ENCODE data around the gene ESR1. TPM values are rescaled to one million over a fixed set of nuclear protein-coding genes. Genes with fewer than 3 reads are reported as not detected.

ESR1 gene
- total and polyA plus RNA-seq, 2 experiments from 2014 or later, result 0.09 TPM; not detected in 1

GRCh38 chr6:151796842-151797530, 10.5 kb upstream of the ESR1 start:
- in situ Hi-C loops (cut with MboI), result no loop called here
- no peak for DNase-seq
- Histone ChIP-seq H3K9me3 (ENCODE audit: low read depth) (no peaks in the 10 kb centered on the region), H3K4me1 (ENCODE audit: insufficient read depth) (no peaks in the 10 kb centered on the region), H3K79me2 (ENCODE audit: insufficient read depth) (no peaks in the 10 kb centered on the region), H3K27ac (no peak overlapping the region), H3K9ac (no peak overlapping the region), H3K4me2 (ENCODE audit: unreplicated experiment) (no peak overlapping the region), H2AFZ (no peak overlapping the region), H3K27me3 (replicated peaks; ENCODE audit: insufficient read depth) (no peaks in the 10 kb centered on the region; the same call in 1 of the 2 replicates), H3K36me3 (ENCODE audit: low read depth) (no peaks in the 10 kb centered on the region), H4K20me1 (ENCODE audit: insufficient read depth) (no peaks in the 10 kb centered on the region), H3F3A (ENCODE audit: insufficient read depth) (no peaks in the 10 kb centered on the region), H3K4me3 (no peak overlapping the region), H3K9me2 (ENCODE audit: insufficient read depth) (no peaks in the 10 kb centered on the region)
- TF ChIP-seq EZH2phosphoT487 (IDR thresholded peaks at IDR 0.05; ENCODE audit: insufficient read depth, low read depth) (no peak), EZH2 (IDR thresholded peaks at IDR 0.05; ENCODE audit: insufficient read depth, poor library complexity, severe bottlenecking) (no peak)
- WGBS, 2 experiments (ENCODE audit: low coverage in 1 of 2, low lambda C conversion rate in 2 of 2, missing lambda C conversion rate in 2 of 2), result 64% methylated on average over 5 of the region's 5 CpGs

GRCh38 chr6:151803743-151804142, 3.7 kb upstream of the ESR1 start:
- Histone ChIP-seq H3K36me3 (ENCODE audit: low read depth) (no peaks in the 10 kb centered on the region), H3K4me2 (ENCODE audit: unreplicated experiment) (no peak overlapping the region), H3F3A (ENCODE audit: insufficient read depth) (no peaks in the 10 kb centered on the region), H2AFZ (no peak overlapping the region), H3K4me1 (ENCODE audit: insufficient read depth) (no peaks in the 10 kb centered on the region), H3K9ac (no peak overlapping the region), H3K9me3 (ENCODE audit: low read depth) (no peaks in the 10 kb centered on the region), H3K27me3 (replicated peaks; ENCODE audit: insufficient read depth) (peaks cover 40% of the 10 kb centered on the region), H4K20me1 (ENCODE audit: insufficient read depth) (no peaks in the 10 kb centered on the region), H3K9me2 (ENCODE audit: insufficient read depth) (no peaks in the 10 kb centered on the region), H3K4me3 (no peak overlapping the region), H3K27ac (no peak overlapping the region), H3K79me2 (ENCODE audit: insufficient read depth) (no peaks in the 10 kb centered on the region)
- no peak for DNase-seq
- in situ Hi-C loops (cut with MboI), result no loop called here
- TF ChIP-seq EZH2 (IDR thresholded peaks at IDR 0.05; ENCODE audit: insufficient read depth, poor library complexity, severe bottlenecking) (no peak), EZH2phosphoT487 (IDR thresholded peaks at IDR 0.05; ENCODE audit: insufficient read depth, low read depth) (no peak)
- WGBS, 2 experiments (ENCODE audit: low coverage in 1 of 2, low lambda C conversion rate in 2 of 2, missing lambda C conversion rate in 2 of 2), result 75 to 76% methylated on average over 9 of the region's 9 CpGs

- H3K9me3 ChIP-seq (ENCODE audit: low read depth), result no peaks in the 10 kb centered on the region
- peaks cover 50% of the 10 kb centered on the region for H3K27me3 ChIP-seq (replicated peaks; ENCODE audit: insufficient read depth)
- TF ChIP-seq EZH2phosphoT487 (IDR thresholded peaks at IDR 0.05; ENCODE audit: insufficient read depth, low read depth), result no peak
- TF ChIP-seq EZH2 (IDR thresholded peaks at IDR 0.05; ENCODE audit: insufficient read depth, poor library complexity, severe bottlenecking), result no peak
- H3K36me3 ChIP-seq (ENCODE audit: low read depth), result no peaks in the 10 kb centered on the region
- no peak overlapping the region for H3K9ac ChIP-seq
- in situ Hi-C loops (cut with MboI), result no loop called here
- H3K79me2 ChIP-seq (ENCODE audit: insufficient read depth), result no peaks in the 10 kb centered on the region
- 17 to 21% methylated on average over 11 of the region's 11 CpGs for WGBS, 2 experiments (ENCODE audit: low coverage in 1 of 2, low lambda C conversion rate in 2 of 2, missing lambda C conversion rate in 2 of 2)
- no peak overlapping the region for H3K4me3 ChIP-seq
- no peak overlapping the region for H2AFZ ChIP-seq
- no peak overlapping the region for H3K27ac ChIP-seq
- H3K4me2 ChIP-seq (ENCODE audit: unreplicated experiment), result no peak overlapping the region
- no peaks in the 10 kb centered on the region for H4K20me1 ChIP-seq (ENCODE audit: insufficient read depth)
- H3K4me1 ChIP-seq (ENCODE audit: insufficient read depth), result no peaks in the 10 kb centered on the region
- no peaks in the 10 kb centered on the region for H3F3A ChIP-seq (ENCODE audit: insufficient read depth)
- H3K9me2 ChIP-seq (ENCODE audit: insufficient read depth), result no peaks in the 10 kb centered on the region
- DNase-seq, result no peak
Measured at GRCh38 chr6:151804585-151805285, 2.7 kb upstream of the ESR1 start.

GRCh38 chr6:151805286-151805840, 2.1 kb upstream of the ESR1 start:
- H3K9ac ChIP-seq, result no peak overlapping the region
- H3F3A ChIP-seq (ENCODE audit: insufficient read depth), result no peaks in the 10 kb centered on the region
- no peak overlapping the region for H2AFZ ChIP-seq
- H3K9me2 ChIP-seq (ENCODE audit: insufficient read depth), result no peaks in the 10 kb centered on the region
- WGBS, 2 experiments (ENCODE audit: low coverage in 1 of 2, low lambda C conversion rate in 2 of 2, missing lambda C conversion rate in 2 of 2), result 5% methylated on average over 10 to 11 of the region's 11 CpGs
- in situ Hi-C loops (cut with MboI), result no loop called here
- H3K4me1 ChIP-seq (ENCODE audit: insufficient read depth), result no peaks in the 10 kb centered on the region
- H3K79me2 ChIP-seq (ENCODE audit: insufficient read depth), result no peaks in the 10 kb centered on the region
- peaks cover 56% of the 10 kb centered on the region for H3K27me3 ChIP-seq (replicated peaks; ENCODE audit: insufficient read depth)
- no peak for TF ChIP-seq EZH2 (IDR thresholded peaks at IDR 0.05; ENCODE audit: insufficient read depth, poor library complexity, severe bottlenecking)
- TF ChIP-seq EZH2phosphoT487 (IDR thresholded peaks at IDR 0.05; ENCODE audit: insufficient read depth, low read depth), result no peak
- H3K27ac ChIP-seq, result no peak overlapping the region
- no peak overlapping the region for H3K4me3 ChIP-seq
- no peaks in the 10 kb centered on the region for H3K9me3 ChIP-seq (ENCODE audit: low read depth)
- no peaks in the 10 kb centered on the region for H4K20me1 ChIP-seq (ENCODE audit: insufficient read depth)
- no peak overlapping the region for H3K4me2 ChIP-seq (ENCODE audit: unreplicated experiment)
- H3K36me3 ChIP-seq (ENCODE audit: low read depth), result no peaks in the 10 kb centered on the region
- DNase-seq, result peak; percentile 37
